ENCODE measurements around the gene MVB12B. TPM values are rescaled to one million over a fixed set of nuclear protein-coding genes. Genes with fewer than 3 reads are reported as not detected.

MVB12B gene
- total and polyA plus RNA-seq, 3 donors from 2014 or later, result 13.6 to 30.7 (median 26.2) TPM

GRCh38 chr9:126526218-126527108 is 199.8 kb downstream of the MVB12B start:
- intact Hi-C loops (cut with DNase I; ENCODE audit: low total_unique reads), result no loop called here
- no peaks in the 10 kb centered on the region for H3K9me3 ChIP-seq
- TF ChIP-seq POLR2A (IDR thresholded peaks at IDR 0.05), result no peak
- TF ChIP-seq, protein P1, sequence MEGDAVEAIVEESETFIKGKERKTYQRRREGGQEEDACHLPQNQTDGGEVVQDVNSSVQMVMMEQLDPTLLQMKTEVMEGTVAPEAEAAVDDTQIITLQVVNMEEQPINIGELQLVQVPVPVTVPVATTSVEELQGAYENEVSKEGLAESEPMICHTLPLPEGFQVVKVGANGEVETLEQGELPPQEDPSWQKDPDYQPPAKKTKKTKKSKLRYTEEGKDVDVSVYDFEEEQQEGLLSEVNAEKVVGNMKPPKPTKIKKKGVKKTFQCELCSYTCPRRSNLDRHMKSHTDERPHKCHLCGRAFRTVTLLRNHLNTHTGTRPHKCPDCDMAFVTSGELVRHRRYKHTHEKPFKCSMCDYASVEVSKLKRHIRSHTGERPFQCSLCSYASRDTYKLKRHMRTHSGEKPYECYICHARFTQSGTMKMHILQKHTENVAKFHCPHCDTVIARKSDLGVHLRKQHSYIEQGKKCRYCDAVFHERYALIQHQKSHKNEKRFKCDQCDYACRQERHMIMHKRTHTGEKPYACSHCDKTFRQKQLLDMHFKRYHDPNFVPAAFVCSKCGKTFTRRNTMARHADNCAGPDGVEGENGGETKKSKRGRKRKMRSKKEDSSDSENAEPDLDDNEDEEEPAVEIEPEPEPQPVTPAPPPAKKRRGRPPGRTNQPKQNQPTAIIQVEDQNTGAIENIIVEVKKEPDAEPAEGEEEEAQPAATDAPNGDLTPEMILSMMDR (IDR thresholded peaks at IDR 0.05), result no peak
- no peak for DNase-seq
- no peak overlapping the region for H3K4me3 ChIP-seq
- no peak overlapping the region for H3K27ac ChIP-seq
- H3K36me3 ChIP-seq (ENCODE audit: low read depth, missing control alignments), result no peaks in the 10 kb centered on the region
- no peaks in the 10 kb centered on the region for H3K4me1 ChIP-seq
- 83 to 87% methylated on average over 17 to 19 of the region's 19 CpGs for WGBS, 2 donors
- no peaks in the 10 kb centered on the region for H3K27me3 ChIP-seq

DNA sequence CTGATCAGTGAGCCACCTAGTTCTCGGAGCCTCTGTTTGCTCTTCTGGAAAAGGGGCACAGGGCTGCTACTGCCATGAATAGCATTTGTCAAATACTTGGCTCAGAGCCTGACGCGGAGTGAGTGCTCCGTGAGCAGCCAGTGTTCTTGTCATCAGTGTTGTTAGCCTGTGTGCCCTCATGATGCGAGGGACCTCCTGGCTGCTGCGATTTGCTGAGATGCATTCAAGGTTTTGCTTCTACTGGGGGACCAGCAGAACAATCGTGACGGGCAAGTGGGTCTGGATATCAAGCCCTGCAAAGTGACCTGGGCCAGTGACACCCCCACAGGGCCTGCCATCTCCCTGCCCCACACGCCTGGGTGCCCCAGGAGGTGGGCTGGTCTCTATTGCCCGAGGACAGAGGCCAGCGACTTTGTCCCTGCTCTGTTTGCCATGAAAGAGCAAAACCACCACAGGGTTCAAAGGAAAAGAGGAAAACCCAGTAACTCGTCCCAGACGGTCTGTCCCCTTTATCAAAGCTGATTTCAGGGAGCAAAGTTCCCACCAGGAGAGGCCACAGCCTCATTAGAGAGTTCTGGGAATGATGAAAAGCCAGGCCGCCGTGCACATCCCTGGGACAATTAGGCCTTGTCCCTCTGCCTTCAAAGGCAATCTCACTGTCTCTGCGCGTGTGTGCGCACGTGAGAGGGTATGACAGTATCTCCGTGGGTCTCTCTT is 200.6 kb downstream of the MVB12B start:
- Histone ChIP-seq H3K4me3 (no peak overlapping the region), H3K4me1 (no peaks in the 10 kb centered on the region), H3K27me3 (no peaks in the 10 kb centered on the region), H3K9me3 (no peaks in the 10 kb centered on the region), H3K27ac (no peak overlapping the region), H3K36me3 (ENCODE audit: low read depth, missing control alignments) (no peaks in the 10 kb centered on the region)
- TF ChIP-seq, protein P1 (IDR thresholded peaks at IDR 0.05), result no peak
- TF ChIP-seq POLR2A (IDR thresholded peaks at IDR 0.05), result no peak
- intact Hi-C loops (cut with DNase I; ENCODE audit: low total_unique reads), result no loop called here
- DNase-seq, result no peak
- 91 to 93% methylated on average over 17 to 20 of the region's 20 CpGs for WGBS, 2 donors

- WGBS, 2 donors, result 87 to 88% methylated on average over 14 of the region's 14 CpGs
- Histone ChIP-seq H3K27ac (no peak overlapping the region), H3K27me3 (no peaks in the 10 kb centered on the region), H3K36me3 (ENCODE audit: low read depth, missing control alignments) (no peaks in the 10 kb centered on the region), H3K4me1 (no peaks in the 10 kb centered on the region), H3K4me3 (no peak overlapping the region), H3K9me3 (no peaks in the 10 kb centered on the region)
- TF ChIP-seq, protein P1 (IDR thresholded peaks at IDR 0.05), result no peak
- TF ChIP-seq POLR2A (IDR thresholded peaks at IDR 0.05), result no peak
- intact Hi-C loops (cut with DNase I; ENCODE audit: low total_unique reads), result no loop called here
- DNase-seq, result no peak
Observed at GRCh38 chr9:126528111-126528510, 201.5 kb downstream of the MVB12B start.

- 97 to 99% methylated on average over 10 of the region's 10 CpGs for WGBS, 2 donors
- Histone ChIP-seq H3K9me3 (no peaks in the 10 kb centered on the region), H3K4me3 (no peak overlapping the region), H3K4me1 (no peaks in the 10 kb centered on the region), H3K27ac (no peak overlapping the region), H3K36me3 (ENCODE audit: low read depth, missing control alignments) (no peaks in the 10 kb centered on the region), H3K27me3 (no peaks in the 10 kb centered on the region)
- no peak for TF ChIP-seq POLR2A (IDR thresholded peaks at IDR 0.05)
- TF ChIP-seq, protein P1 (IDR thresholded peaks at IDR 0.05), result no peak
- no peak for DNase-seq
- intact Hi-C loops (cut with DNase I; ENCODE audit: low total_unique reads), result no loop called here
Observed at GRCh38 chr9:126528915-126529314, 202.3 kb downstream of the MVB12B start.

Data from testis (tissue), 3 donors.